HG02973 (cell line): ENCODE results near the gene TBC1D12.
"Not testable (repeated sequence)": the region's sequence is repeated elsewhere in the genome, so short reads cannot be mapped to it uniquely, and the experiment has no call there.

Experiments used
- ATAC-seq: cut with Tn5 transposase; IDR thresholded peaks from one replicate; pipeline ENCODE4 v1.9.1; 2021; ENCODE audit warnings: moderate library complexity; ENCODE audit not compliant: unreplicated experiment

Gene TBC1D12

GRCh38 chr10:94402204-94402842 is at the start of gene TBC1D12:
Gene TBC1D12, plus strand, starts transcription at chr10:94402541. Its CDS starts 73 bp downstream, at chr10:94402614.
- ATAC-seq: peak; percentile 66

- no peak for ATAC-seq
These were observed 49.0 kb upstream of the TBC1D12 start for GRCh38 chr10:94353336-94353735.

- no peak for ATAC-seq
These were observed 46.5 kb upstream of the TBC1D12 start for GRCh38 chr10:94355841-94356240.

GRCh38 chr10:94357193-94357592 is 45.1 kb upstream of the TBC1D12 start:
- no peak for ATAC-seq

GRCh38 chr10:94358480-94358879 is 43.9 kb upstream of the TBC1D12 start:
- ATAC-seq: no peak

GRCh38 chr10:94361171-94361794 is 41.1 kb upstream of the TBC1D12 start:
- no peak for ATAC-seq

- peak; percentile 98 for ATAC-seq
These were observed 39.7 kb upstream of the TBC1D12 start, which contains the start of gene NOC3L for GRCh38 chr10:94362360-94363250. Gene NOC3L, minus strand, starts transcription at chr10:94362939. Its CDS starts 101 bp downstream, at chr10:94362838.

GRCh38 chr10:94363251-94363565 is 39.1 kb upstream of the TBC1D12 start:
- ATAC-seq: peak; percentile 8

- no peak for ATAC-seq
These were observed 37.9 kb upstream of the TBC1D12 start for GRCh38 chr10:94364482-94364881.

GRCh38 chr10:94366382-94366781 is 36.0 kb upstream of the TBC1D12 start:
- no peak for ATAC-seq

- ATAC-seq: no peak
These were observed 31.8 kb upstream of the TBC1D12 start for GRCh38 chr10:94370501-94370900.

GRCh38 chr10:94375374-94375773 is 27.0 kb upstream of the TBC1D12 start:
- no peak for ATAC-seq

- no peak for ATAC-seq
These were observed 25.5 kb upstream of the TBC1D12 start for GRCh38 chr10:94376865-94377264.

- ATAC-seq: no peak
These were observed 18.8 kb upstream of the TBC1D12 start for GRCh38 chr10:94383530-94383929.

- not testable (repeated sequence) for ATAC-seq
These were observed 16.6 kb upstream of the TBC1D12 start for GRCh38 chr10:94385733-94386132.

- not testable (repeated sequence) for ATAC-seq
These were observed 10.2 kb upstream of the TBC1D12 start for GRCh38 chr10:94392117-94392516.

- ATAC-seq: no peak
These were observed 4.6 kb upstream of the TBC1D12 start for GRCh38 chr10:94397549-94398370.

- no peak for ATAC-seq
These were observed 3.6 kb upstream of the TBC1D12 start for GRCh38 chr10:94398762-94399161.

- ATAC-seq: peak; percentile 25
These were observed 570 bp downstream of the TBC1D12 start for GRCh38 chr10:94402843-94403379.

GRCh38 chr10:94403380-94404213 is 1.3 kb downstream of the TBC1D12 start:
- peak; percentile 56 for ATAC-seq
